Mesenchymal stem cell (in vitro differentiated cells and primary cell): ENCODE measurements around the gene PIK3R5.

Experiments used
- DNase-seq: peaks from one replicate; pipeline ENCODE4 v3.0.0-alpha.2; 2013
- H2AFZ ChIP-seq: one replicate; pipeline ENCODE4 v1.6.1; 2013; ENCODE audit warnings: low read depth, mild to moderate bottlenecking, control low read depth, inconsistent platforms, low read length, moderate library complexity
- H2AK5ac ChIP-seq: 2 replicates; pipeline ENCODE4 v1.6.1; 2013; ENCODE audit warnings: low read length, moderate library complexity, mild to moderate bottlenecking, inconsistent platforms; ENCODE audit not compliant: severe bottlenecking
- H2BK120ac ChIP-seq: one replicate; pipeline ENCODE4 v1.6.1; 2013; ENCODE audit warnings: low read depth, mild to moderate bottlenecking, inconsistent platforms, low read length, moderate library complexity
- H2BK12ac ChIP-seq, 2 experiments: one replicate each; pipeline ENCODE4 v1.6.1; 2013; ENCODE audit warnings: inconsistent platforms in 2 of 2, low read length in 2 of 2, mild to moderate bottlenecking in 2 of 2, moderate library complexity in 2 of 2, control low read depth in 1 of 2
- H2BK15ac ChIP-seq: one replicate; pipeline ENCODE4 v1.6.1; 2013; ENCODE audit warnings: mild to moderate bottlenecking, low read depth, inconsistent platforms; ENCODE audit not compliant: poor library complexity, severe bottlenecking
- H2BK5ac ChIP-seq: 2 replicates; pipeline ENCODE4 v1.6.1; 2013; ENCODE audit warnings: low read depth, mild to moderate bottlenecking, low read length, control low read depth, inconsistent platforms; ENCODE audit not compliant: poor library complexity, severe bottlenecking
- H3K14ac ChIP-seq, 2 experiments: one replicate each; pipeline ENCODE4 v1.6.1; 2013; ENCODE audit warnings: inconsistent platforms in 2 of 2, low read length in 2 of 2, control low read depth in 1 of 2, mild to moderate bottlenecking in 1 of 2, moderate library complexity in 1 of 2
- H3K18ac ChIP-seq, 2 experiments: one replicate each; pipeline ENCODE4 v1.6.1; 2013; ENCODE audit warnings: inconsistent platforms in 2 of 2, low read length in 2 of 2, control low read depth in 1 of 2, low read depth in 1 of 2, mild to moderate bottlenecking in 1 of 2
- H3K23ac ChIP-seq, 2 experiments: one replicate each; pipeline ENCODE4 v1.6.1; 2013; ENCODE audit warnings: inconsistent platforms in 2 of 2, low read length in 2 of 2, mild to moderate bottlenecking in 2 of 2, moderate library complexity in 2 of 2, control low read depth in 1 of 2
- H3K27ac ChIP-seq: 2 replicates; pipeline ENCODE4 v1.5.1; 2013; ENCODE audit warnings: mild to moderate bottlenecking, moderate library complexity, low read length, control low read depth, inconsistent platforms; ENCODE audit not compliant: poor library complexity, severe bottlenecking
- H3K27me3 ChIP-seq, 2 experiments: 2 replicates each; pipeline versions ENCODE4 v1.6.1 to v1.7.0; 2013; ENCODE audit warnings: low read length in 2 of 2, mild to moderate bottlenecking in 2 of 2, moderate library complexity in 2 of 2, control low read depth in 1 of 2, inconsistent platforms in 1 of 2; ENCODE audit not compliant: control insufficient read depth in 1 of 2, insufficient read depth in 1 of 2
- H3K36me3 ChIP-seq, 2 experiments: 2 replicates each; pipeline versions ENCODE4 v1.6.1 to v1.7.0; 2013; ENCODE audit warnings: low read length in 2 of 2, control low read depth in 1 of 2, inconsistent platforms in 1 of 2, low read depth in 1 of 2, mild to moderate bottlenecking in 1 of 2; ENCODE audit not compliant: insufficient read depth in 2 of 2, control insufficient read depth in 1 of 2
- H3K4ac ChIP-seq, 2 experiments: one replicate each; pipeline ENCODE4 v1.6.1; 2013; ENCODE audit warnings: inconsistent platforms in 2 of 2, low read length in 2 of 2, mild to moderate bottlenecking in 2 of 2, moderate library complexity in 2 of 2, control low read depth in 1 of 2, low read depth in 1 of 2
- H3K4me1 ChIP-seq: 2 replicates; pipeline ENCODE4 v1.6.1; 2013; ENCODE audit warnings: low read depth, low read length, control low read depth; ENCODE audit not compliant: control insufficient read depth, insufficient read depth
- H3K4me2 ChIP-seq: 2 replicates; pipeline ENCODE4 v1.6.1; 2013; ENCODE audit warnings: low read length, mild to moderate bottlenecking, inconsistent platforms; ENCODE audit not compliant: poor library complexity, severe bottlenecking
- H3K4me3 ChIP-seq, 2 experiments: 2 replicates each; pipeline versions ENCODE4 v1.5.1 to v1.7.0; 2013; ENCODE audit warnings: low read length in 2 of 2, mild to moderate bottlenecking in 2 of 2, control low read depth in 1 of 2, low read depth in 1 of 2; ENCODE audit not compliant: insufficient read depth in 1 of 2
- H3K79me1 ChIP-seq: replicated peaks from 2 replicates; pipeline ENCODE4 v1.6.1; 2013; ENCODE audit warnings: mild to moderate bottlenecking, control low read depth, low read length, inconsistent platforms; ENCODE audit not compliant: poor library complexity, severe bottlenecking
- H3K9ac ChIP-seq: 2 replicates; pipeline ENCODE4 v1.7.0; 2013; ENCODE audit warnings: mild to moderate bottlenecking, low read length, moderate library complexity
- H3K9me3 ChIP-seq: 2 replicates; pipeline ENCODE4 v1.7.0; 2013; ENCODE audit warnings: mild to moderate bottlenecking, low read length; ENCODE audit not compliant: control insufficient read depth
- H4K8ac ChIP-seq: one replicate; pipeline ENCODE4 v1.6.1; 2013; ENCODE audit warnings: inconsistent platforms, mild to moderate bottlenecking, low read length, moderate library complexity
- H4K91ac ChIP-seq: one replicate; pipeline ENCODE4 v1.6.1; 2013; ENCODE audit warnings: mild to moderate bottlenecking, low read length, inconsistent platforms
- WGBS: methylation state at CpG from one replicate; pipeline ENCODE4 v1.1.7; 2013; ENCODE audit warnings: mixed read lengths; 5-methylcytosine and 5-hydroxymethylcytosine counted together

PIK3R5 gene

DNA sequence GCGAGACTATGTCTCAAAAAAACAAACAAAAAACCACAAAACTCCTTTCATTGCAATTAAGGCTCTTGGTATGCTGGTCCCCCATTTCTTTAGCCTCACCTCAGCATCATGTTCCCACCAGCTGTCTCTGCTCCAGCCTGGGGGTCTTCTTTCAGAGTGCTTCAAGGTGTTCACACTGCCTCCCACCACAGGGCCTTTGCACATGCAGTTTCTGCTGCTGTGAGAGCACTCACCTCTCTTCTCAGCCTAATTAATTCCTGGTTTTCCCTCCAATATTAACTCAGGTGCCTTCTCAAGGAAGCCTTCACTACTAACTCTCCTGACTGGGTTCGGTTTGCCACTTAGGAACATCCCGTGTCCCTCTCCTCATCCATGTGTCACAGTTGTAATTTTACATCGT lies 82.2 kb downstream of the PIK3R5 start:
- Histone ChIP-seq H4K8ac (no peak overlapping the region), H3K27ac (no peak overlapping the region), H2BK5ac (no peak overlapping the region), H2BK15ac (no peak overlapping the region), H3K9me3 (no peaks in the 10 kb centered on the region), H4K91ac (no peak overlapping the region), H3K27me3 (peaks cover 0 to 33% of the 10 kb centered on the region in 2 experiments), H3K14ac (no peak overlapping the region), H2BK12ac (no peak overlapping the region), H3K4me2 (no peak overlapping the region), H3K79me1 (no peaks in the 10 kb centered on the region), H3K4me3 (no peak overlapping the region), H2AK5ac (no peak overlapping the region), H2BK120ac (no peak overlapping the region), H3K36me3 (no peaks in the 10 kb centered on the region), H2AFZ (no peak overlapping the region), H3K9ac (no peak overlapping the region), H3K18ac (no peak overlapping the region), H3K4me1 (peaks cover 2% of the 10 kb centered on the region), H3K4ac (no peak overlapping the region), H3K23ac (no peak overlapping the region)
- DNase-seq, result no peak
- WGBS, result 75% methylated on average over 4 of the region's 4 CpGs

- H3K9me3 ChIP-seq, result no peaks in the 10 kb centered on the region
- H4K8ac ChIP-seq, result no peak overlapping the region
- H3K4me2 ChIP-seq, result no peak overlapping the region
- no peak overlapping the region for H4K91ac ChIP-seq
- H2AFZ ChIP-seq, result no peak overlapping the region
- H3K4me1 ChIP-seq, result no peaks in the 10 kb centered on the region
- H2BK5ac ChIP-seq, result no peak overlapping the region
- 90% methylated on average over 7 of the region's 7 CpGs for WGBS
- H2BK12ac ChIP-seq, result no peak overlapping the region
- no peak overlapping the region for H3K4ac ChIP-seq
- no peak overlapping the region for H3K23ac ChIP-seq
- no peak overlapping the region for H2AK5ac ChIP-seq
- no peak overlapping the region for H3K18ac ChIP-seq
- peaks cover 0 to 42% of the 10 kb centered on the region in 2 experiments for H3K27me3 ChIP-seq
- H2BK120ac ChIP-seq, result no peak overlapping the region
- no peak for DNase-seq
- H3K14ac ChIP-seq, result no peak overlapping the region
- H3K27ac ChIP-seq, result no peak overlapping the region
- no peak overlapping the region for H3K9ac ChIP-seq
- H3K36me3 ChIP-seq, result no peaks in the 10 kb centered on the region
- no peaks in the 10 kb centered on the region for H3K79me1 ChIP-seq
- H3K4me3 ChIP-seq, result no peak overlapping the region
- H2BK15ac ChIP-seq, result no peak overlapping the region
These were observed 83.9 kb downstream of the PIK3R5 start for GRCh38 chr17:8881606-8882005.

- Histone ChIP-seq H3K23ac (no peak overlapping the region), H3K4me3 (no peak overlapping the region), H2AK5ac (no peak overlapping the region), H3K9ac (no peak overlapping the region), H3K27me3 (peaks cover 0 to 42% of the 10 kb centered on the region in 2 experiments), H2BK15ac (no peak overlapping the region), H3K9me3 (no peaks in the 10 kb centered on the region), H2BK5ac (no peak overlapping the region), H3K27ac (no peak overlapping the region), H3K4ac (no peak overlapping the region), H3K4me2 (no peak overlapping the region), H3K4me1 (no peaks in the 10 kb centered on the region), H4K91ac (no peak overlapping the region), H3K18ac (no peak overlapping the region), H3K14ac (no peak overlapping the region), H3K36me3 (no peaks in the 10 kb centered on the region), H2BK120ac (no peak overlapping the region), H3K79me1 (no peaks in the 10 kb centered on the region), H2BK12ac (no peak overlapping the region), H4K8ac (no peak overlapping the region), H2AFZ (no peak overlapping the region)
- DNase-seq, result no peak
- 88% methylated on average over 7 of the region's 7 CpGs for WGBS
These were observed 85.0 kb downstream of the PIK3R5 start for GRCh38 chr17:8880466-8880865.

DNA sequence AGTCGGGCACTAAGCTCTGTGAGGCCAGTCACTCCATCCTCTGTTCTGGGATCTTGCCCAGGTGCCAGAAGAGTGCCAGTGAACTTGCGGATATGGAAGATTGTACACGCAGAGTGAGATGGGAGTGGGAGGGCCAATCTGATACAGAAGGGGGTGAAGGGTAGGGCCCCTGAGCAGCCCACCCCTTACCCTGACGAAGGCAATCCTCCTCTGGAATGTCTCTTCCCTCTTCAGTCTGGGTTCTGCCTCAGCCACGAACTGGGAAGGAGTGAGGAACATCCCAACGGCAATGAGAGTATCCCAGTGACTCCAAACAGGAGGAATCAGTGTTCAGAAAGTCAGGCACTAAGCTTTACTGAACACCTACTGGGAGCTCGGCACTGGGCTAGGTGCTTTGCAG lies 86.1 kb downstream of the PIK3R5 start:
- H3K18ac ChIP-seq, result no peak overlapping the region
- H2BK15ac ChIP-seq, result no peak overlapping the region
- H3K23ac ChIP-seq, result no peak overlapping the region
- no peak overlapping the region for H2BK12ac ChIP-seq
- H3K27me3 ChIP-seq, result peaks cover 0 to 50% of the 10 kb centered on the region in 2 experiments
- no peaks in the 10 kb centered on the region for H3K4me1 ChIP-seq
- no peak overlapping the region for H3K4me3 ChIP-seq
- no peak overlapping the region for H3K27ac ChIP-seq
- no peak overlapping the region for H3K9ac ChIP-seq
- no peak overlapping the region for H3K4me2 ChIP-seq
- WGBS, result 66% methylated on average over 7 of the region's 7 CpGs
- H2BK5ac ChIP-seq, result no peak overlapping the region
- no peak overlapping the region for H3K4ac ChIP-seq
- H2BK120ac ChIP-seq, result no peak overlapping the region
- no peaks in the 10 kb centered on the region for H3K9me3 ChIP-seq
- H4K8ac ChIP-seq, result no peak overlapping the region
- no peak overlapping the region for H4K91ac ChIP-seq
- H3K79me1 ChIP-seq, result no peaks in the 10 kb centered on the region
- H3K36me3 ChIP-seq, result no peaks in the 10 kb centered on the region
- no peak overlapping the region for H2AFZ ChIP-seq
- no peak overlapping the region for H3K14ac ChIP-seq
- no peak overlapping the region for H2AK5ac ChIP-seq
- DNase-seq, result no peak
